B cell (primary cell): ENCODE results near the gene RNF223. TPM values are rescaled to one million over a fixed set of nuclear protein-coding genes. Genes with fewer than 3 reads are reported as not detected.

Experiments
- ATAC-seq: fragments of 200-7000 bp; cut with Tn5 transposase; one replicate; pipeline ENCODE4 v1.10.0; 2021; ENCODE audit warnings: low read depth, mild to moderate bottlenecking, moderate number of reproducible peaks, moderate library complexity
- CTCF ChIA-PET: fragments of 350-600 bp; sonication (Branson Sonifier 250); formaldehyde crosslinking; loops from one replicate; lab custom pipeline; 2021; ENCODE audit warnings: antibody characterized with exemption, inconsistent platforms; lab: Charles Lee
- POLR2A ChIA-PET: fragments of 350-600 bp; sonication (Branson Sonifier 250); formaldehyde crosslinking; loops from one replicate; lab custom pipeline; 2021; ENCODE audit warnings: antibody characterized with exemption; lab: Charles Lee
- DNase-seq: peaks from one replicate; pipeline ENCODE4 v3.0.0; 2013
- H2AFZ ChIP-seq: 2 replicates; pipeline ENCODE4 v1.6.1; 2012; ENCODE audit warnings: mild to moderate bottlenecking, low read depth, low read length; ENCODE audit not compliant: insufficient read depth, poor library complexity, severe bottlenecking
- H3K27ac ChIP-seq, 2 donors: 1 replicate in 1 of 2; 2 replicates in 1 of 2; pipeline ENCODE4 v1.5.1; 2012 to 2013; ENCODE audit warnings: low read length in 2 of 2, mild to moderate bottlenecking in 2 of 2, moderate library complexity in 1 of 2
- H3K27me3 ChIP-seq, 4 experiments: fragments of 200-600 bp in 1 of 4; sonication (generic) in 1 of 4; replicated peaks in 1 of 4; 1 replicate in 2 of 4; 2 replicates in 2 of 4; pipeline versions ENCODE4 v1.6.1 to v1.7.0; 2013 to 2016; ENCODE audit warnings: low read length in 3 of 4, mild to moderate bottlenecking in 2 of 4, mixed read lengths in 1 of 4, moderate library complexity in 1 of 4; ENCODE audit not compliant: insufficient read depth in 4 of 4, control insufficient read depth in 3 of 4; ENCODE audit errors: control extremely low read depth in 1 of 4
- H3K36me3 ChIP-seq, 2 experiments: replicated peaks in 1 of 2; 1 replicate in 1 of 2; 2 replicates in 1 of 2; pipeline versions ENCODE4 v1.6.1 to v1.7.1; 2013; ENCODE audit warnings: low read length in 1 of 2; ENCODE audit not compliant: insufficient read depth in 2 of 2, control insufficient read depth in 1 of 2; ENCODE audit errors: control extremely low read depth in 1 of 2, extremely low read depth in 1 of 2
- H3K4me1 ChIP-seq, 2 donors: fragments of 200-600 bp in 1 of 2; sonication (generic) in 1 of 2; 1 replicate in 1 of 2; 2 replicates in 1 of 2; pipeline versions ENCODE4 v1.5.1 to v1.6.1; 2013 to 2017; ENCODE audit warnings: low read length in 2 of 2; ENCODE audit not compliant: control insufficient read depth in 2 of 2, insufficient read depth in 2 of 2
- H3K4me2 ChIP-seq: replicated peaks from 2 replicates; pipeline ENCODE3; 2012; ENCODE audit warnings: mild to moderate bottlenecking, low read depth, low read length; ENCODE audit not compliant: poor library complexity, severe bottlenecking
- H3K4me3 ChIP-seq, 5 experiments: fragments of 200-600 bp in 1 of 5; sonication (generic) in 1 of 5; 1 replicate in 3 of 5; 2 replicates in 2 of 5; pipeline versions ENCODE4 v1.5.1 to v1.7.0; 2011 to 2016; ENCODE audit warnings: low read length in 4 of 5, mild to moderate bottlenecking in 4 of 5, low read depth in 2 of 5, control low read depth in 1 of 5, moderate library complexity in 1 of 5; ENCODE audit not compliant: insufficient read depth in 1 of 5; ENCODE audit errors: control extremely low read depth in 1 of 5, extremely low read depth in 1 of 5
- H3K79me2 ChIP-seq: fragments of 200-600 bp; sonication (generic); one replicate; pipeline ENCODE4 v1.6.0; 2016; ENCODE audit warnings: low read length; ENCODE audit not compliant: control insufficient read depth, insufficient read depth
- H3K9ac ChIP-seq: fragments of 200-600 bp; sonication (generic); 2 replicates; pipeline ENCODE4 v1.6.1; 2017; ENCODE audit warnings: mild to moderate bottlenecking, low read length, moderate library complexity
- H3K9me3 ChIP-seq, 3 donors: one replicate each; pipeline versions ENCODE4 v1.6.1 to v1.7.1; 2013; ENCODE audit warnings: low read length in 2 of 3; ENCODE audit not compliant: control insufficient read depth in 2 of 3, insufficient read depth in 1 of 3; ENCODE audit errors: control extremely low read depth in 1 of 3
- H4K20me1 ChIP-seq: 2 replicates; pipeline ENCODE4 v1.6.0; 2012; ENCODE audit warnings: mild to moderate bottlenecking, low read length; ENCODE audit not compliant: insufficient read depth, control insufficient read depth, poor library complexity, severe bottlenecking
- H3K27ac Mint-ChIP-seq: one replicate; pipeline ENCODE4 v1.8.0; 2021; ENCODE audit warnings: mixed read lengths
- H3K27me3 Mint-ChIP-seq: one replicate; pipeline ENCODE4 v1.8.0; 2021; ENCODE audit warnings: mixed read lengths
- H3K4me1 Mint-ChIP-seq: one replicate; pipeline ENCODE4 v1.8.0; 2021; ENCODE audit warnings: mixed read lengths
- H3K4me3 Mint-ChIP-seq: one replicate; pipeline ENCODE4 v1.8.0; 2021; ENCODE audit warnings: mixed read lengths
- H3K9me3 Mint-ChIP-seq: one replicate; pipeline ENCODE4 v1.8.0; 2022; ENCODE audit warnings: mixed read lengths; ENCODE audit not compliant: insufficient read depth
- CTCF ChIP-seq: fragments of 200-600 bp; IDR thresholded peaks from one replicate; pipeline ENCODE4 v1.8.0; 2022; ENCODE audit warnings: antibody characterized with exemption, mild to moderate bottlenecking
- EZH2 ChIP-seq: IDR thresholded peaks from 2 replicates; pipeline ENCODE4 v1.6.1; 2012; ENCODE audit warnings: borderline replicate concordance, low read depth, mild to moderate bottlenecking, moderate library complexity, low read length; ENCODE audit not compliant: insufficient read depth, poor library complexity, severe bottlenecking
- WGBS: methylation state at CpG from one replicate; pipeline ENCODE4 v1.1.5; 2013; ENCODE audit warnings: missing lambda C conversion rate; ENCODE audit not compliant: insufficient coverage; 5-methylcytosine and 5-hydroxymethylcytosine counted together
- intact Hi-C: fragments of 100-400 bp; cut with micrococcal nuclease; formaldehyde crosslinking; loops from one replicate; pipeline ENCODE4 v1.10.0; 2022
- polyA plus RNA-seq: library from polyadenylated mRNA; depleted of rRNA; stranded (reverse); fragments of >200 nt; gene quantifications from 2 replicates; pipeline ENCODE4 v1.2.3, GENCODE V29; 2012
- total RNA-seq, 2 donors: library from RNA; stranded (reverse); fragments of 120-200 nt in 1 of 2; gene quantifications; 1 replicate in 1 of 2; 2 replicates in 1 of 2; pipeline versions ENCODE4 v1.2.3 to v1.2.4, GENCODE V29; 2013 to 2022

RNF223 gene
- total and polyA plus RNA-seq, 2 donors (not counting 1 experiment from before 2014, with no cell fraction given), result not detected

GRCh38 chr1:1058921-1059493, 15.1 kb downstream of the RNF223 start:
- H3K4me3 Mint-ChIP-seq, result peak overlapping the region; percentile 82
- 2% methylated on average over 46 of the region's 48 CpGs for WGBS
- no peaks in the 10 kb centered on the region for H3K9me3 Mint-ChIP-seq
- ChIA-PET CTCF (interaction anchor here (1.2 to 2.0 kb wide), 5 partner anchors 18 to 316 kb away, joined by 3 to 7 read pairs (median 6); partner anchors contain the start of gene AURKAIP1), POLR2A (interaction anchor here (0.9 to 1.4 kb wide), 2 partner anchors 15 to 18 kb away, joined by 3 read pairs; no protein-coding TSS in a partner anchor)
- TF ChIP-seq CTCF (peak; percentile 66), EZH2 (no peak)
- Histone ChIP-seq H3K4me2 (peak overlapping the region; percentile 95), H4K20me1 (no peaks in the 10 kb centered on the region), H3K9me3 (peaks cover 0 to 20% (median 0%) of the 10 kb centered on the region in 3 donors), H3K36me3 (no peaks in the 10 kb centered on the region), H3K79me2 (no peaks in the 10 kb centered on the region), H3K27me3 (peaks cover 0 to 56% (median 28%) of the 10 kb centered on the region in 4 experiments), H3K4me1 (peaks cover 32 to 38% of the 10 kb centered on the region in 2 donors), H3K27ac (no peak overlapping the region), H2AFZ (peak overlapping the region; percentile 81), H3K4me3 (peak overlapping the region in 4 of 5 experiments; percentile 31 to 60 (median 51)), H3K9ac (peak overlapping the region; percentile 66)
- intact Hi-C loops, result loop anchor here (1.0 kb wide), 1 partner anchor 10 kb away; no protein-coding TSS in a partner anchor
- H3K27me3 Mint-ChIP-seq, result peaks cover 7% of the 10 kb centered on the region
- DNase-seq (no peak), ATAC-seq (peak; percentile 34)
- no peak overlapping the region for H3K27ac Mint-ChIP-seq
- peaks cover 18% of the 10 kb centered on the region for H3K4me1 Mint-ChIP-seq
